AG04450 (cell line): ENCODE results near the gene C12orf75. TPM values are rescaled to one million over a fixed set of nuclear protein-coding genes. Genes with fewer than 3 reads are reported as not detected.

Source experiments
- CTCF ChIA-PET: fragments of 300-600, 350-600 bp; formaldehyde crosslinking; extraction: SDS; loops from one replicate; lab custom pipeline; 2022; ENCODE audit warnings: antibody characterized with exemption, inconsistent platforms; lab: Charles Lee
- POLR2A ChIA-PET: fragments of 350-600 bp; formaldehyde crosslinking; extraction: SDS; loops from one replicate; lab custom pipeline; 2021; ENCODE audit warnings: antibody characterized with exemption, inconsistent platforms; lab: Yijun Ruan, JAX
- DNase-seq: peaks from one replicate; pipeline ENCODE4 v3.0.0-alpha.2; 2011; ENCODE audit warnings: low read depth, low spot score
- H3K27ac ChIP-seq: one replicate; pipeline ENCODE4 v1.5.1; 2012; ENCODE audit warnings: low read depth, low read length, control low read depth
- H3K27me3 ChIP-seq: one replicate; pipeline ENCODE4 v1.6.0; 2012; ENCODE audit warnings: low read length; ENCODE audit not compliant: control insufficient read depth, insufficient read depth
- H3K4me3 ChIP-seq: 2 replicates; pipeline ENCODE4 v1.5.1; 2011; ENCODE audit warnings: mild to moderate bottlenecking, low read depth, low read length, control low read depth
- H3K9me3 ChIP-seq: 2 replicates; pipeline ENCODE4 v1.5.1; 2012; ENCODE audit warnings: low read length; ENCODE audit not compliant: control insufficient read depth, insufficient read depth
- polyA plus RNA-seq: library from polyadenylated mRNA; depleted of rRNA; stranded (reverse); fragments of >200 nt; gene quantifications from 2 replicates; pipeline ENCODE4 v1.2.3, GENCODE V29; 2011
- TF ChIP-seq, protein P1 (sequence below): IDR thresholded peaks from 2 replicates; pipeline ENCODE4 v1.5.1; 2011; ENCODE audit warnings: low read depth, low read length, control low read depth, inconsistent platforms

Gene C12orf75
- polyA plus RNA-seq, 1 experiment, result 350 TPM

DNA sequence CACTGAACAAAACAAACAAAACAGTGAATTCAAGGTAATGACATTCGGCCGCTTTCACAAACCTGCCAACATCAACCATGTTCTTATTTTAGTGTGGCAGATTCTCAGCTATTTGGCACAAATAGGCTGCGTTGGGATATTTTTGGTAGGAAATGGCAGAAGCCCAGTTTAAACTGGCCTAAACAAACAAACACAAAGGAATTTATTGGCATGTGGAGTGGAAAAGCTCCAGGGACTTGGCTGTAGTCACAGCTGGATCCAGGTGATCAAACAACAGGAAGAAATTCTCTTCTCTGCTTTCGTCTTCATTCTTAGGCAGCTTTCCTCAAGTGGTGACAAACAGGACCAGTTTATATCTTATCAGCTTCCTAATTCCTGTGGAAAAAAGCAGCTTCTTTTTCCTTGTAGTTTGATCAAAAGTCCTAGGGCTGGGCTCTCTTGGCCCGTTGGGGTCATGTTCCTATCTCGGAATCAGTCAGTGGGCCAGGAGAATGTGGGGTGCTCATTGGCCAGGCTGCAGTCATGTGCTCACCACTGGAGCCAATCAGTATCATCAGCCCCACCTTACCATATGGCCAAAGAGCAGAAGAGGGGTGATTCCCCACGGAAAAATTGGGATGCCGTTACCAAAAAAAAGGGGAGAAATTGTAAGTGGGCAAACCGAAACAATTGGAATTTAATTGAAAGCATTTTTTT lies 22.6 kb downstream of the C12orf75 start:
- H3K9me3 ChIP-seq, result no peaks in the 10 kb centered on the region
- no peak for DNase-seq
- TF ChIP-seq, protein P1, sequence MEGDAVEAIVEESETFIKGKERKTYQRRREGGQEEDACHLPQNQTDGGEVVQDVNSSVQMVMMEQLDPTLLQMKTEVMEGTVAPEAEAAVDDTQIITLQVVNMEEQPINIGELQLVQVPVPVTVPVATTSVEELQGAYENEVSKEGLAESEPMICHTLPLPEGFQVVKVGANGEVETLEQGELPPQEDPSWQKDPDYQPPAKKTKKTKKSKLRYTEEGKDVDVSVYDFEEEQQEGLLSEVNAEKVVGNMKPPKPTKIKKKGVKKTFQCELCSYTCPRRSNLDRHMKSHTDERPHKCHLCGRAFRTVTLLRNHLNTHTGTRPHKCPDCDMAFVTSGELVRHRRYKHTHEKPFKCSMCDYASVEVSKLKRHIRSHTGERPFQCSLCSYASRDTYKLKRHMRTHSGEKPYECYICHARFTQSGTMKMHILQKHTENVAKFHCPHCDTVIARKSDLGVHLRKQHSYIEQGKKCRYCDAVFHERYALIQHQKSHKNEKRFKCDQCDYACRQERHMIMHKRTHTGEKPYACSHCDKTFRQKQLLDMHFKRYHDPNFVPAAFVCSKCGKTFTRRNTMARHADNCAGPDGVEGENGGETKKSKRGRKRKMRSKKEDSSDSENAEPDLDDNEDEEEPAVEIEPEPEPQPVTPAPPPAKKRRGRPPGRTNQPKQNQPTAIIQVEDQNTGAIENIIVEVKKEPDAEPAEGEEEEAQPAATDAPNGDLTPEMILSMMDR, result no peak
- H3K4me3 ChIP-seq, result no peak overlapping the region
- no peaks in the 10 kb centered on the region for H3K27me3 ChIP-seq
- no peak overlapping the region for H3K27ac ChIP-seq
- POLR2A ChIA-PET, result no interaction called here
- CTCF ChIA-PET, result interaction anchor here (0.6 kb wide), 1 partner anchor 1542 kb away, joined by 5 read pairs; no protein-coding TSS in a partner anchor

DNA sequence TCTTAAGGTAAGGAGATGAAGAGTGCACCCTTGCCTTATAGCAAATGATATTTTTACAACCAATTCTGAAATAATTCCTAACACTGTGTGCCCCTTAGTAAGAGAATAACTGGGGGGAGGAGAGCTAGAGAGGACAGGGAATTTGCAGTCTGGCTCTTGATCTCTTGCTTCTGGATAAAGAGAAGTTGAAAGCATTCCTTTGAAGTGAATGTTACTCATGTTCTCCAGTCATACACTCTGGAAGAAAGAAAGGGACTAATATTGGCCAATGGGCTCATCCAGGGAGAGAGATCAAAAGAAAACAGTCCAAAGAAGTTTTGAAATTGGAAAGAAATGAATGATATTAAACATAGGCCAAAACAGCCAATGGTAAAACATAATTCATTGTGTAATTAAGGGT lies 25.3 kb downstream of the C12orf75 start:
- TF ChIP-seq, protein P1, result no peak
- ChIA-PET CTCF (interaction anchor here (0.6 kb wide), 1 partner anchor 875 kb away, joined by 3 read pairs; no protein-coding TSS in a partner anchor), POLR2A (no interaction called here)
- H3K27me3 ChIP-seq, result no peaks in the 10 kb centered on the region
- H3K4me3 ChIP-seq, result no peak overlapping the region
- H3K27ac ChIP-seq, result no peak overlapping the region
- peak; percentile 15 for DNase-seq
- H3K9me3 ChIP-seq, result no peaks in the 10 kb centered on the region

DNA sequence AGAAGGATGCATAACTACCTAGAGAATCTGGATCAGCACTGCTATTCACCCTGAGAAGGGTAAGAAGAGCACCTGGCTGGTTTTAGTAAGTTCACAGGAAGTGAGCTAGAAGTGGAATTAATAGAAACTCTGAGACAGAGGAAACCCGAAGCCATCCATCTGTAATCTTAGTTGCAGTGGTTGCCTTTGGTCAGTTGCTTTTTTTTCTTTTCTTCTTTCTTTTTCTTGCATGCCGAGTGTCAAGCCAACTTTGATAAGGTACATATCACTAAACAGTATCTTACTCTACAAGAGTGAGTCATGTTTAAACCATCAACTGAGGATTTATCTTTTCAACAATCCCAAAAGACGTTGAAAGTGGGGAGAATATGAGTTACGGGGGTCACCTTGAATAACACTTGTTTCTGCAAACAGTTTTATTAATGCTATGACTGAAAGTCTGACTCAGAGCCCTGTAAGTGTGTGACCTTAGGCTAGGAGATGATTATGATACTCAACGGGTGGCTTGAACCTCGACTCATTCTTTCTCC lies 26.7 kb downstream of the C12orf75 start:
- no peaks in the 10 kb centered on the region for H3K9me3 ChIP-seq
- DNase-seq, result no peak
- no peak overlapping the region for H3K27ac ChIP-seq
- POLR2A ChIA-PET, result interaction anchor here (0.7 to 1.7 kb wide), 2 partner anchors 100 to 770 kb away, joined by 4 to 5 read pairs; no protein-coding TSS in a partner anchor
- no peak overlapping the region for H3K4me3 ChIP-seq
- CTCF ChIA-PET, result no interaction called here
- H3K27me3 ChIP-seq, result no peaks in the 10 kb centered on the region
- TF ChIP-seq, protein P1, result no peak

DNA sequence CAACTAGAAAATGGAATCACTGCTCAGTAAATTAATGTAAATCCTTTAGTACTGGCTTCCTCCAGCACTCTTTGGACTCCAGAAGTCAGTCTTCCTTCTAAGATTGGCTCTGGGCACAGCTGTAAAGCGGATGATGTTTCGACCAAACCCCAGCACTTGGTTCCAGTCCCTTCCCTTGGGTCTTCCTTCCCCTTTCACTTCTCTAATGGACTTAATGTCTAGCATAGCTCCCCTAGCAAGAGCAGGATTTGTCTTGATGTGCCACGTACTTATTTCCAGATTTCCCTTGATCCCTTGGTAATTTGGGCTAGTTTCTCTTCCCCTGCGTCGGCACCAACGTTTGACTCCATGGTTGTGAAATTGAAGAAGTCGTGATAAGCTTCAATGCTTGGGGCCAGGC lies 28.3 kb downstream of the C12orf75 start:
- POLR2A ChIA-PET, result interaction anchor here (1.7 kb wide), 1 partner anchor 101 kb away, joined by 4 read pairs; no protein-coding TSS in a partner anchor
- CTCF ChIA-PET, result no interaction called here
- DNase-seq, result no peak
- no peaks in the 10 kb centered on the region for H3K27me3 ChIP-seq
- TF ChIP-seq, protein P1, result no peak
- H3K9me3 ChIP-seq, result no peaks in the 10 kb centered on the region
- no peak overlapping the region for H3K4me3 ChIP-seq
- no peak overlapping the region for H3K27ac ChIP-seq

DNA sequence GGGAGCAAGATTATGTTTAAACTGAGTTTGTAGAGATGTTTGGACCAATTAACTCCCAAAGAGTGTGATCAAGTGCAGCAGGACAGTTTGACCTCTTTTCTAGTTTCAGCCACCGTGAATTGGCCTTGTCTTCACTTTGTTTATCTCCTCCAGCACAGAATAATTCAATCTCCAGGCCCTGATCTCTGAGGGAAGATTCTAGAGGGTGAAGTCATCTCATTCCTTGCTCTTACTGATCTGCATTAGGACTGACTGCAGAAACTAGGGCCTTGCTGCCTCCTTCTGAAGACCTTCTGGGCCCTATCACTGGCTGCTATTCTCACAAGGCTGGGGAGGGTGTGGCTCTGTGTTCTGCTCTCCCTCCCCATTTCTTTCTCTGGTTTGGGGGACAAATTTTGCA lies 29.4 kb downstream of the C12orf75 start:
- ChIA-PET CTCF (no interaction called here), POLR2A (no interaction called here)
- H3K4me3 ChIP-seq, result no peak overlapping the region
- no peak for DNase-seq
- TF ChIP-seq, protein P1, result no peak
- H3K9me3 ChIP-seq, result no peaks in the 10 kb centered on the region
- peak overlapping the region; percentile 31 for H3K27ac ChIP-seq
- H3K27me3 ChIP-seq, result no peaks in the 10 kb centered on the region
